SU-DHL-6 (cell line): ENCODE data around the gene ARL15.

Experiments
- H2AFZ ChIP-seq: fragments of 200-600 bp; sonication (generic); 2 replicates; pipeline ENCODE4 v1.6.1; 2014; ENCODE audit warnings: low read depth, mild to moderate bottlenecking, moderate library complexity, mixed read lengths, antibody characterized with exemption, low read length; ENCODE audit not compliant: severe bottlenecking
- H3F3A ChIP-seq: fragments of 200-600 bp; shearing (Covaris generic); 2 replicates; pipeline ENCODE4 v1.6.0; 2016; ENCODE audit warnings: antibody characterized with exemption, mild to moderate bottlenecking; ENCODE audit not compliant: insufficient read depth
- H3K27ac ChIP-seq: fragments of 200-600 bp; sonication (generic); 2 replicates; pipeline ENCODE4 v1.5.1; 2016; ENCODE audit warnings: low read depth, mild to moderate bottlenecking, low read length, moderate library complexity, mixed read lengths
- H3K27me3 ChIP-seq: fragments of 200-600 bp; sonication (generic), shearing (Covaris generic); 2 replicates; pipeline ENCODE4 v1.6.0; 2014; ENCODE audit warnings: mild to moderate bottlenecking, low read length
- H3K36me3 ChIP-seq: fragments of 200-600 bp; sonication (generic); 2 replicates; pipeline ENCODE4 v1.6.1; 2014; ENCODE audit warnings: mild to moderate bottlenecking, low read length, mixed read lengths
- H3K4me2 ChIP-seq: fragments of 300-600, 200-600 bp; shearing (Covaris generic), sonication (generic); 2 replicates; pipeline ENCODE4 v1.6.0; 2014; ENCODE audit warnings: low read length, low read depth, mild to moderate bottlenecking; ENCODE audit not compliant: poor library complexity, severe bottlenecking
- H3K4me3 ChIP-seq: fragments of 200-600 bp; sonication (generic); 2 replicates; pipeline ENCODE4 v1.5.1; 2014; ENCODE audit warnings: antibody characterized with exemption, low read length, mild to moderate bottlenecking, mixed read lengths; ENCODE audit not compliant: insufficient read depth, poor library complexity, severe bottlenecking
- H3K79me2 ChIP-seq: fragments of 200-600 bp; sonication (generic); 2 replicates; pipeline ENCODE4 v1.6.1; 2014; ENCODE audit warnings: mild to moderate bottlenecking, low read length, moderate library complexity; ENCODE audit not compliant: insufficient read depth
- H3K9ac ChIP-seq: fragments of 200-600 bp; sonication (generic); 2 replicates; pipeline ENCODE4 v1.7.0; 2014; ENCODE audit warnings: mild to moderate bottlenecking, low read length
- H3K9me2 ChIP-seq: fragments of 200-600 bp; sonication (generic); replicated peaks from 2 replicates; pipeline ENCODE4 v1.6.1; 2014; ENCODE audit warnings: low read length; ENCODE audit not compliant: insufficient read depth
- H3K9me3 ChIP-seq: fragments of 200-600 bp; sonication (generic); 2 replicates; pipeline ENCODE4 v1.6.1; 2014; ENCODE audit warnings: low read length, mixed read lengths; ENCODE audit not compliant: insufficient read depth
- H4K20me1 ChIP-seq: fragments of 200-600 bp; sonication (generic); 2 replicates; pipeline ENCODE4 v1.6.1; 2014; ENCODE audit warnings: low read depth, mild to moderate bottlenecking, antibody characterized with exemption, low read length, moderate library complexity, mixed read lengths
- CTCF ChIP-seq: fragments of 200-600 bp; sonication (generic); IDR thresholded peaks from one replicate; pipeline ENCODE4 v1.5.1; 2017; ENCODE audit warnings: antibody characterized with exemption, mild to moderate bottlenecking, low read length, moderate library complexity; ENCODE audit not compliant: insufficient read depth, poor library complexity, severe bottlenecking
- EZH2phosphoT487 ChIP-seq: fragments of 200-600 bp; sonication (generic), shearing (Covaris generic); conservative IDR thresholded peaks from 2 replicates; pipeline ENCODE4 v1.6.1; 2018; ENCODE audit warnings: mild to moderate bottlenecking, antibody characterized with exemption, low read length, moderate library complexity, mixed read lengths

ARL15 gene

GRCh38 chr5:54108136-54108535 is 202.2 kb downstream of the ARL15 start:
- Histone ChIP-seq H3K27me3 (no peaks in the 10 kb centered on the region), H2AFZ (no peak overlapping the region), H3K9me2 (no peaks in the 10 kb centered on the region), H3K4me2 (no peak overlapping the region), H3K27ac (no peak overlapping the region), H3K4me3 (no peak overlapping the region), H3K9ac (no peak overlapping the region), H3F3A (no peaks in the 10 kb centered on the region), H3K36me3 (no peaks in the 10 kb centered on the region), H3K9me3 (no peaks in the 10 kb centered on the region), H3K79me2 (no peaks in the 10 kb centered on the region), H4K20me1 (no peaks in the 10 kb centered on the region)
- TF ChIP-seq CTCF = no peak
- no peak for TF ChIP-seq EZH2phosphoT487

GRCh38 chr5:54103871-54104270 is 206.5 kb downstream of the ARL15 start:
- TF ChIP-seq EZH2phosphoT487 (no peak), CTCF (no peak)
- no peaks in the 10 kb centered on the region for H3F3A ChIP-seq
- no peak overlapping the region for H3K4me2 ChIP-seq

GRCh38 chr5:54098267-54098666 is 212.1 kb downstream of the ARL15 start:
- Histone ChIP-seq H3K36me3 (no peaks in the 10 kb centered on the region), H3K9me2 (no peaks in the 10 kb centered on the region), H3K9me3 (no peaks in the 10 kb centered on the region), H3K79me2 (no peaks in the 10 kb centered on the region), H3K9ac (no peak overlapping the region), H3K27ac (no peak overlapping the region), H4K20me1 (no peaks in the 10 kb centered on the region), H2AFZ (no peak overlapping the region), H3K4me3 (no peak overlapping the region), H3K4me2 (no peak overlapping the region), H3F3A (0 out of 2 replicates have a peak, but pooled peaks cover 8% of the 10 kb centered on the region), H3K27me3 (no peaks in the 10 kb centered on the region)
- TF ChIP-seq CTCF (no peak), EZH2phosphoT487 (no peak)

More at GRCh38 chr5:54103871-54104270, 206.5 kb downstream of the ARL15 start:
- H3K27ac ChIP-seq = no peak overlapping the region
- H3K9ac ChIP-seq = no peak overlapping the region
- no peaks in the 10 kb centered on the region for H4K20me1 ChIP-seq
- H3K9me2 ChIP-seq = no peaks in the 10 kb centered on the region
- no peaks in the 10 kb centered on the region for H3K36me3 ChIP-seq
- H2AFZ ChIP-seq = no peak overlapping the region
- no peaks in the 10 kb centered on the region for H3K9me3 ChIP-seq
- no peak overlapping the region for H3K4me3 ChIP-seq
- no peaks in the 10 kb centered on the region for H3K27me3 ChIP-seq
- H3K79me2 ChIP-seq = no peaks in the 10 kb centered on the region

GRCh38 chr5:54095969-54096368 is 214.4 kb downstream of the ARL15 start:
- peak overlapping the region; percentile 67 for H3K4me2 ChIP-seq
- H3K27ac ChIP-seq = peak overlapping the region; percentile 84; the same call in 1 of the 2 replicates
- no peaks in the 10 kb centered on the region for H4K20me1 ChIP-seq
- H2AFZ ChIP-seq = no peak overlapping the region
- H3F3A ChIP-seq = 0 out of 2 replicates have a peak, but pooled peaks cover 8% of the 10 kb centered on the region
- no peaks in the 10 kb centered on the region for H3K36me3 ChIP-seq
- H3K27me3 ChIP-seq = no peaks in the 10 kb centered on the region
- no peaks in the 10 kb centered on the region for H3K9me3 ChIP-seq
- no peak overlapping the region for H3K4me3 ChIP-seq
- H3K79me2 ChIP-seq = no peaks in the 10 kb centered on the region
- H3K9ac ChIP-seq = no peak overlapping the region
- TF ChIP-seq CTCF (no peak), EZH2phosphoT487 (no peak)
- H3K9me2 ChIP-seq = no peaks in the 10 kb centered on the region
